Measurements from ENCODE around the gene VEGFA. TPM values are rescaled to one million over a fixed set of nuclear protein-coding genes. Genes with fewer than 3 reads are reported as not detected.

Gene VEGFA
- total RNA-seq, 4 donors from 2014 or later: 28.0 to 107 (median 80.8) TPM

GRCh38 chr6:43765776-43766499 is 4.1 kb upstream of the VEGFA start:
- TF ChIP-seq CTCF (IDR thresholded peaks at IDR 0.05) (no peak), POLR2A (IDR thresholded peaks at IDR 0.05) (no peak)
- H3K9me3 ChIP-seq: no peaks in the 10 kb centered on the region
- DNase-seq: no peak
- H3K27me3 ChIP-seq: peaks cover 0 to 8% (median 0%) of the 10 kb centered on the region in 4 donors
- no peak overlapping the region for H3K4me3 ChIP-seq
- intact Hi-C loops (cut with DNase I): loop anchor here (5.0 kb wide), 2 partner anchors 99 to 311 kb away; no protein-coding TSS in a partner anchor
- peaks cover 4 to 20% (median 9%) of the 10 kb centered on the region in 3 donors for H3K4me1 ChIP-seq
- no peak overlapping the region for H3K27ac ChIP-seq
- no peaks in the 10 kb centered on the region for H3K36me3 ChIP-seq

GRCh38 chr6:43766500-43766853 is 3.5 kb upstream of the VEGFA start:
- Histone ChIP-seq H3K9me3 (no peaks in the 10 kb centered on the region), H3K27ac (no peak overlapping the region), H3K4me3 (no peak overlapping the region), H3K4me1 (peaks cover 4 to 20% (median 9%) of the 10 kb centered on the region in 3 donors), H3K27me3 (peaks cover 0 to 3% (median 0%) of the 10 kb centered on the region in 4 donors), H3K36me3 (no peaks in the 10 kb centered on the region)
- TF ChIP-seq POLR2A (IDR thresholded peaks at IDR 0.05): no peak
- no peak for TF ChIP-seq CTCF (IDR thresholded peaks at IDR 0.05)
- intact Hi-C loops (cut with DNase I): loop anchor here (5.0 kb wide), 2 partner anchors 99 to 311 kb away; no protein-coding TSS in a partner anchor
- DNase-seq: no peak
- WGBS, 2 donors: 29% methylated on average over 1 of the region's 1 CpG; no CpG with 5 or more reads in 1 of the 2 donors

GRCh38 chr6:43766964-43767461 is 3.0 kb upstream of the VEGFA start:
- no peak overlapping the region for H3K27ac ChIP-seq
- no peak overlapping the region for H3K4me3 ChIP-seq
- WGBS, 2 donors: 90 to 92% methylated on average over 6 to 7 of the region's 10 CpGs
- H3K4me1 ChIP-seq: peaks cover 5 to 24% (median 9%) of the 10 kb centered on the region in 3 donors
- H3K27me3 ChIP-seq: peaks cover 0 to 8% (median 0%) of the 10 kb centered on the region in 4 donors
- no peak for TF ChIP-seq POLR2A (IDR thresholded peaks at IDR 0.05)
- no peak for TF ChIP-seq CTCF (IDR thresholded peaks at IDR 0.05)
- H3K9me3 ChIP-seq: no peaks in the 10 kb centered on the region
- H3K36me3 ChIP-seq: no peaks in the 10 kb centered on the region
- no peak for DNase-seq
- intact Hi-C loops (cut with DNase I): loop anchor here (5.0 kb wide), 2 partner anchors 100 to 310 kb away; no protein-coding TSS in a partner anchor

GRCh38 chr6:43767553-43768505 is 2.2 kb upstream of the VEGFA start:
- H3K27ac ChIP-seq: no peak overlapping the region
- DNase-seq: no peak
- no peaks in the 10 kb centered on the region for H3K36me3 ChIP-seq

More at GRCh38 chr6:43767553-43768505, 2.2 kb upstream of the VEGFA start:
- peaks cover 0 to 9% (median 0%) of the 10 kb centered on the region in 4 donors for H3K27me3 ChIP-seq
- WGBS, 2 donors: 75 to 88% methylated on average over 3 to 7 of the region's 8 CpGs
- no peak for TF ChIP-seq CTCF (IDR thresholded peaks at IDR 0.05)
- no peak for TF ChIP-seq POLR2A (IDR thresholded peaks at IDR 0.05)
- H3K4me1 ChIP-seq: peaks cover 13 to 33% (median 15%) of the 10 kb centered on the region in 3 donors
- no peak overlapping the region for H3K4me3 ChIP-seq
- H3K9me3 ChIP-seq: no peaks in the 10 kb centered on the region
- intact Hi-C loops (cut with DNase I): loop anchor here (5.0 kb wide), 2 partner anchors 101 to 309 kb away; no protein-coding TSS in a partner anchor

Data from esophagus squamous epithelium (tissue), 5 donors.